ENCODE measurements around the gene ANKLE2.
"Not testable (repeated sequence)": the region's sequence is repeated elsewhere in the genome, so short reads cannot be mapped to it uniquely, and the experiment has no call there.

The ANKLE2 gene

DNA sequence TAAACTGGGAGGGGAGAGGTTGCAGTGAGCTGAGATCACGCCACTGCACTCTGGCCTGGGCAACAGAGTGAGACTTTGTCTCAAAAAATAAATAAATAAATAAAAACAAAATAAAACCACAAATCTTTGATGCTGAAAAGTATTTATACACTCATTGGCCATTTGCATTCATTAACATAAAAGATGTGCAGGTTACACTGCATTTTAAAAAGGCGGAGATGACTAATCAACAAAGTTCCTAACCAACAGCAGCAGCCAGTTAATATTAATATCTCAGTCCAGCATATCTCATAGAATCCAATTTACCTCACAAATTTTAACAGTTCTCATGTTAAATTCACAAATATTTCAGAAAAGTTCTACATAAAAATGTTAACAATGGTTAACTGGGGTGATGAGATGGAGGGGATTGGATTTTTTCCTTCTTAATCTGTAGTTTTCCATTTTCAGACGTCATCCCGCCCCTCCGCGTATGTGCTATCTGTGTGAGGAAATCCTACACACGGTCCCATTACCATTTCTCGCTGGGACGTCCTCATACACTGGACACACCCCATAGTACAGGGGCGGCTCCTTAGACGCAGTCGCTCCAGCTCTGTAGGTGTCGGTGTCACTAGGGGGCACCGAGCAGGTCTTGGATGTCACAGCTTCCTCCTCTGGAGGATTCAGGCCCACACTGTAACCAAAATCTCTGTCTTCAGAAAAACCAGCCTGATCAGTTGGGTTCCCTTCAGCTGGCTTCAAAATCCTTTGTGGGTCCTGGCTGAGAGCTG is 7.3 kb downstream of the ANKLE2 start:
- Mint-ChIP-seq H3K9me3 (no peaks in the 10 kb centered on the region), H3K27ac (peak overlapping the region; percentile 68), H3K4me3 (no peak overlapping the region), H3K4me1 (no peaks in the 10 kb centered on the region), H3K27me3 (ENCODE audit: low read depth, poor library complexity) (no peaks in the 10 kb centered on the region), H3K36me3 (ENCODE audit: low read depth) (peaks cover 63% of the 10 kb centered on the region)
- DNase-seq, result no peak
- TF ChIP-seq, protein P1, sequence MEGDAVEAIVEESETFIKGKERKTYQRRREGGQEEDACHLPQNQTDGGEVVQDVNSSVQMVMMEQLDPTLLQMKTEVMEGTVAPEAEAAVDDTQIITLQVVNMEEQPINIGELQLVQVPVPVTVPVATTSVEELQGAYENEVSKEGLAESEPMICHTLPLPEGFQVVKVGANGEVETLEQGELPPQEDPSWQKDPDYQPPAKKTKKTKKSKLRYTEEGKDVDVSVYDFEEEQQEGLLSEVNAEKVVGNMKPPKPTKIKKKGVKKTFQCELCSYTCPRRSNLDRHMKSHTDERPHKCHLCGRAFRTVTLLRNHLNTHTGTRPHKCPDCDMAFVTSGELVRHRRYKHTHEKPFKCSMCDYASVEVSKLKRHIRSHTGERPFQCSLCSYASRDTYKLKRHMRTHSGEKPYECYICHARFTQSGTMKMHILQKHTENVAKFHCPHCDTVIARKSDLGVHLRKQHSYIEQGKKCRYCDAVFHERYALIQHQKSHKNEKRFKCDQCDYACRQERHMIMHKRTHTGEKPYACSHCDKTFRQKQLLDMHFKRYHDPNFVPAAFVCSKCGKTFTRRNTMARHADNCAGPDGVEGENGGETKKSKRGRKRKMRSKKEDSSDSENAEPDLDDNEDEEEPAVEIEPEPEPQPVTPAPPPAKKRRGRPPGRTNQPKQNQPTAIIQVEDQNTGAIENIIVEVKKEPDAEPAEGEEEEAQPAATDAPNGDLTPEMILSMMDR (IDR thresholded peaks at IDR 0.05), result no peak

DNA sequence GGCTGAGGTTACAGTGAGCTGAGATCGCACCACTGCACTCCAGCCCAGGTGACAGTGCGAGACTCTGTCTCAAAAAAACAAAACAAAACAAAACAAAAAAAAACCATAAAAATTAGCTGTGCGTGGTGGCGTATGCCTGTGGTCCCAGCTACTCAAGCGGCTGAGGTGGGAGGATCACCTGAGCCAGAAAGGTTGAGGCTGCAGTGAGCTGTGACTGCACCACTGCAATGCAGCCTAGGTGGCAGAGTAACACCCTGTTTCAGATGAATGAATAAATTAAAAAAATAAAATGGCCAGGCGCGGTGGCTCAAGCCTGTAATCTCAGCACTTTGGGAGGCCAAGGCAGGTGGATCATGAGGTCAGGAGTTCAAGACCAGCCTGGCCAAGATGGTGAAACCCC is 8.0 kb downstream of the ANKLE2 start:
- DNase-seq; H3K4me1 Mint-ChIP-seq; H3K27me3 Mint-ChIP-seq (ENCODE audit: low read depth, poor library complexity); H3K4me3 Mint-ChIP-seq; H3K27ac Mint-ChIP-seq; H3K9me3 Mint-ChIP-seq: not testable (repeated sequence)
- H3K36me3 Mint-ChIP-seq (ENCODE audit: low read depth), result peaks cover 60% of the 10 kb centered on the region

DNA sequence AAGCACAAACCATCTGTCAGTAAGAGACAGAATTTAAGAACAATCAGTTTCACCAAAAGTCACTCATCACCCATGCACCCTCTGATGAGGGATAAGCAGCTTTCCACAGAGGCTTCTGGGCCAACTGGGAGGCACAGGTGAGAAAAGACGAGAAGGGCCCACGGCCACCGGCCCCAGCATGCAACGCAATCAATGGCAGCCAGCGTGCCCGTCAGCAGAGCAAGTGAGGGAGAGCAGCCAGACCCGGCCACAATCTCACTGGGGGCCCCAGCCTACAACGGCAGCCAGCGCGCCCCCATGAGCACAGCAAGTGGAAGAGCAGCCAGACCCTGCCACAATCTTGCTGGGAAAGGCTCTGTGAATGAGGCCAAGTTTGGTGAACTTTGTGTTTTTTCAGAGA is 13.3 kb downstream of the ANKLE2 start:
- H3K36me3 Mint-ChIP-seq (ENCODE audit: low read depth), result peaks cover 77% of the 10 kb centered on the region

DNA sequence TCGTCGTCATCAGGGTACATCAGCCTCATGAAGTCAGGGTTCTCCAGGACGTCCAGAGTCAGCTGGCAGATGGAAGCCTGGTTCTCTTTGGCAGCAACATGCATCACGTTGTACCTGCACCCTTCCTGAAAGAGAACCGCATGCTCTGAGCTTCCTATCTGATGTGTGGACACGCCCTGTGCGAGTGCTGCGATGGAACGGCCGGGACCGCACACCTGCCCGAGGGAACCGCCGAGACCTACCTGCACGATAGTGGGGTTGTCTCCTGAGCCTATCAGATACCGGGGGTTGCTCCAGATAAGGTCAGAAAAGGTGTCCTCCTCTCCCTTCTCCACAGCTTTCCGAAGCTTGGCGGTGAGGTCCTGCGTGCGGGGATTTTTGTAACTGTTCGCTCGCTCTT is 13.7 kb downstream of the ANKLE2 start:
- Mint-ChIP-seq H3K27ac (no peak overlapping the region), H3K36me3 (ENCODE audit: low read depth) (peaks cover 77% of the 10 kb centered on the region), H3K4me3 (no peak overlapping the region), H3K4me1 (no peaks in the 10 kb centered on the region), H3K9me3 (no peaks in the 10 kb centered on the region), H3K27me3 (ENCODE audit: low read depth, poor library complexity) (peaks cover 2% of the 10 kb centered on the region)
- DNase-seq, result no peak
- TF ChIP-seq, protein P1 (IDR thresholded peaks at IDR 0.05), result no peak

More for the DNA sequence above, 13.3 kb downstream of the ANKLE2 start:
- Mint-ChIP-seq H3K27ac (no peak overlapping the region), H3K9me3 (no peaks in the 10 kb centered on the region), H3K4me3 (no peak overlapping the region), H3K4me1 (no peaks in the 10 kb centered on the region), H3K27me3 (ENCODE audit: low read depth, poor library complexity) (peaks cover 2% of the 10 kb centered on the region)
- DNase-seq, result no peak
- TF ChIP-seq, protein P1 (IDR thresholded peaks at IDR 0.05), result no peak

DNA sequence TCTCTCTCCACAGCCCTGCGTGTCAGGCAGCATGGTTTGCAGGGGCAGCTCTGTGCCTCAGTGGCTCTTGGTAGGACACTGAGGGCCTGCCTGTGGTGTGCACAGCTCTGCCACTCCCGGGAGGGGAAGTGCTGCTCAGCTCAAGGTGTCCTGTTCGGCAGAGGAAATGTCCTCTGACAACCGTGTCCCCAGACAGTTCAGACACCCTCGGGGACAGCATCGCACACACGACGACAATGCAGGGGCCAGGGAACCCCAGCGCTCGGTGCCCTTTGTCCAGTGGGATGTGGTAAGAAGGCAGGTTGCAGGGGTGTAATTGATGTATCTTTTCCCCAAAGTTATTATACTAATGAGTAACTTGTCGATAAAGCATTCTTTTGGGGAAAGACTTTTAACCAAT is 14.2 kb downstream of the ANKLE2 start:
- DNase-seq, result no peak
- H3K9me3 Mint-ChIP-seq, result no peaks in the 10 kb centered on the region
- TF ChIP-seq, protein P1 (IDR thresholded peaks at IDR 0.05), result no peak
- H3K36me3 Mint-ChIP-seq (ENCODE audit: low read depth), result peaks cover 77% of the 10 kb centered on the region
- H3K27ac Mint-ChIP-seq, result no peak overlapping the region
- H3K4me3 Mint-ChIP-seq, result no peak overlapping the region
- peaks cover 2% of the 10 kb centered on the region for H3K27me3 Mint-ChIP-seq (ENCODE audit: low read depth, poor library complexity)
- no peaks in the 10 kb centered on the region for H3K4me1 Mint-ChIP-seq

DNA sequence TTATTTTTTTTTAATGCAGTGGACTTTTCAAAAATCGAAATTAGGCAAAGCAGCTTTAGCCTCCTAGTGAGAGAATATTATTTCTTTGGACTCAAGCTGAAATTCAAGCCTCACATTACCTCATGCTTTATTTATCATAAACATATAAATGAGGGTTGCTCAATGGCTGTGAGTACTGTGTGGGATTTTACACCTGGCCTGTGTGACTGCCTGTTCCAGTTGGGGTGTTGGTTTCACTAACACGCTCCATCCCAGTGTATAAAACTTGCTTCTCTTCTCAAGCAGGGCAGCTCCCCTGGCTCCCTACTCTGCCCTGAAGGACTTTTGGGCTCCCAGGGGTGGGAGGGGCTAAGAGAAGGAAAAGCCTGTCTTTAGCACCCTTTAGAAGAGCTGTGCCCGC is 15.0 kb downstream of the ANKLE2 start:
- no peak for DNase-seq
- Mint-ChIP-seq H3K4me1 (no peaks in the 10 kb centered on the region), H3K27ac (no peak overlapping the region), H3K4me3 (no peak overlapping the region), H3K27me3 (ENCODE audit: low read depth, poor library complexity) (peaks cover 2% of the 10 kb centered on the region), H3K36me3 (ENCODE audit: low read depth) (peaks cover 77% of the 10 kb centered on the region), H3K9me3 (no peaks in the 10 kb centered on the region)
- TF ChIP-seq, protein P1 (IDR thresholded peaks at IDR 0.05), result no peak
